Right lobe of liver (tissue), 6 donors: ENCODE results near the gene FLNB. TPM values are rescaled to one million over a fixed set of nuclear protein-coding genes. Genes with fewer than 3 reads are reported as not detected.
A peak's percentile ranks its signal among the peaks of the same experiment; 100 is the strongest.

Experiments used
- ATAC-seq, 4 donors: fragments of 200-7000 bp; cut with Tn5 transposase; one replicate each; pipeline ENCODE4 v1.9.1; 2020; ENCODE audit warnings: mild to moderate bottlenecking in 4 of 4, moderate library complexity in 4 of 4
- DNase-seq, 3 donors: peaks; one replicate each; pipeline ENCODE4 v3.0.0-alpha.2; 2020
- H3K27ac ChIP-seq, 3 donors: fragments of 200-600 bp; one replicate each; pipeline ENCODE4 v1.8.0; 2022
- H3K27me3 ChIP-seq, 2 donors: fragments of 200-600 bp; one replicate each; pipeline ENCODE4 v1.8.0; 2022
- H3K36me3 ChIP-seq, 4 donors: fragments of 200-600 bp; sonication (generic) in 1 of 4; one replicate each; pipeline versions ENCODE4 v1.5.1 to v1.8.0; 2017 to 2022; ENCODE audit warnings: control low read depth in 1 of 4
- H3K4me1 ChIP-seq, 4 donors: fragments of 200-600 bp; sonication (generic) in 1 of 4; one replicate each; pipeline versions ENCODE4 v1.5.1 to v1.8.0; 2017 to 2022; ENCODE audit warnings: control low read depth in 1 of 4
- H3K4me3 ChIP-seq, 3 donors: fragments of 200-600 bp; one replicate each; pipeline ENCODE4 v1.8.0; 2022
- H3K9me3 ChIP-seq, 4 donors: fragments of 200-600 bp; sonication (generic) in 1 of 4; one replicate each; pipeline versions ENCODE4 v1.5.1 to v1.8.0; 2017 to 2022; ENCODE audit warnings: control low read depth in 1 of 4
- CTCF ChIP-seq, 4 donors: fragments of 200-600 bp in 3 of 4; fragments of 450-650 bp in 1 of 4; IDR thresholded peaks; one replicate each; pipeline versions ENCODE4 v1.5.1 to v1.8.0; 2016 to 2022; ENCODE audit warnings: antibody characterized with exemption in 4 of 4, mild to moderate bottlenecking in 2 of 4
- POLR2A ChIP-seq: fragments of 450-650 bp; IDR thresholded peaks from one replicate; pipeline ENCODE4 v1.6.1; 2017; ENCODE audit warnings: antibody characterized with exemption, mild to moderate bottlenecking
- WGBS: methylation state at CpG from one replicate; pipeline ENCODE4 v1.1.6; 2018; ENCODE audit warnings: low coverage, low lambda C conversion rate; ENCODE audit not compliant: insufficient coverage; ENCODE audit errors: missing lambda C conversion rate; 5-methylcytosine and 5-hydroxymethylcytosine counted together
- intact Hi-C, 2 donors: fragments of 100-400 bp; cut with DNase I; formaldehyde crosslinking; loops; one replicate each; pipeline versions ENCODE4 v1.11.2 to v1.14.1; 2022
- total RNA-seq, 6 experiments: library from RNA; depleted of rRNA in 2 of 6; stranded (reverse); fragments of >200 nt in 2 of 6; fragmentation: NEBNext Ultra II Directional in 3 of 6; extraction: Animal tissue kit (Norgen Biotek cat#: 25700) in 3 of 6; gene quantifications; one replicate each; pipeline versions ENCODE4 v1.1.0 to v1.2.4, GENCODE V29; 2016 to 2023
- donor health status: DM: no; HTN: yes; CAD: no.
- donor health status: DM: no; HTN: no; CAD: no.
- donor health status: DM: no; HTN: no; CAD: no.
- donor health status: DM: no; HTN: yes; CAD: no.
- donor health status: DM: no; HTN: yes; CAD: no.

The FLNB gene
- total RNA-seq, 6 experiments from 2014 or later, result 48.4 to 109 (median 97.8) TPM

- DNase-seq, result no peak
- Histone ChIP-seq H3K9me3 (no peaks in the 10 kb centered on the region), H3K36me3 (peaks cover 0 to 71% (median 33%) of the 10 kb centered on the region in 4 donors), H3K27ac (peak overlapping the region in 1 of 3 donors; percentile 52), H3K4me3 (no peak overlapping the region), H3K4me1 (peaks cover 0 to 24% (median 8%) of the 10 kb centered on the region in 4 donors), H3K27me3 (no peaks in the 10 kb centered on the region)
- WGBS, result 83% methylated on average over 9 of the region's 13 CpGs
- ATAC-seq, result peak in 1 of 4 donors; percentile 1
- intact Hi-C loops, result no loop called here
- TF ChIP-seq POLR2A, result no peak
- no peak for TF ChIP-seq CTCF (IDR thresholded peaks at IDR 0.05)
Observed at GRCh38 chr3:58150810-58151199, 142.6 kb downstream of the FLNB start.

- TF ChIP-seq CTCF (IDR thresholded peaks at IDR 0.05) (no peak), POLR2A (no peak)
- intact Hi-C loops, result no loop called here
- peaks cover 0 to 24% (median 8%) of the 10 kb centered on the region in 4 donors for H3K4me1 ChIP-seq
- H3K36me3 ChIP-seq, result peaks cover 0 to 71% (median 33%) of the 10 kb centered on the region in 4 donors
- WGBS, result 95% methylated on average over 3 of the region's 3 CpGs
- DNase-seq, result peak; percentile 70 to 76 (median 71)
- no peak overlapping the region for H3K4me3 ChIP-seq
- H3K27me3 ChIP-seq, result no peaks in the 10 kb centered on the region
- H3K27ac ChIP-seq, result no peak overlapping the region
- ATAC-seq, result peak; percentile 25 to 67 (median 60)
- H3K9me3 ChIP-seq, result no peaks in the 10 kb centered on the region
Observed at GRCh38 chr3:58151637-58152036, 143.4 kb downstream of the FLNB start.

- ATAC-seq, result no peak
- TF ChIP-seq POLR2A (no peak), CTCF (IDR thresholded peaks at IDR 0.05) (no peak)
- Histone ChIP-seq H3K9me3 (no peaks in the 10 kb centered on the region), H3K4me3 (no peak overlapping the region), H3K27ac (no peak overlapping the region), H3K4me1 (peaks cover 0 to 24% (median 8%) of the 10 kb centered on the region in 4 donors), H3K27me3 (no peaks in the 10 kb centered on the region), H3K36me3 (peaks cover 0 to 72% (median 30%) of the 10 kb centered on the region in 4 donors)
- DNase-seq, result no peak
- intact Hi-C loops, result no loop called here
- WGBS, result 87% methylated on average over 6 of the region's 17 CpGs
Observed at GRCh38 chr3:58152225-58153015, 144.2 kb downstream of the FLNB start.

GRCh38 chr3:58153371-58153770 is 145.1 kb downstream of the FLNB start:
- no peaks in the 10 kb centered on the region for H3K9me3 ChIP-seq
- no peaks in the 10 kb centered on the region for H3K27me3 ChIP-seq
- WGBS, result 91% methylated on average over 14 of the region's 16 CpGs
- DNase-seq (no peak), ATAC-seq (no peak)
- intact Hi-C loops, result no loop called here
- H3K4me3 ChIP-seq, result no peak overlapping the region
- TF ChIP-seq POLR2A (no peak), CTCF (IDR thresholded peaks at IDR 0.05) (no peak)
- H3K27ac ChIP-seq, result no peak overlapping the region
- peaks cover 0 to 72% (median 28%) of the 10 kb centered on the region in 4 donors for H3K36me3 ChIP-seq
- peaks cover 0 to 24% (median 8%) of the 10 kb centered on the region in 4 donors for H3K4me1 ChIP-seq
